Chondrocyte (in vitro differentiated cells): ENCODE data around the gene DNAJB6. TPM values are rescaled to one million over a fixed set of nuclear protein-coding genes. Genes with fewer than 3 reads are reported as not detected.

Experiments
- DNase-seq: peaks from one replicate; pipeline ENCODE4 v3.0.0; 2021; ENCODE audit warnings: mixed read lengths, low spot score
- H3K27ac Mint-ChIP-seq: one replicate; pipeline ENCODE4 v1.8.0; 2021; ENCODE audit warnings: mild to moderate bottlenecking, moderate library complexity, mixed read lengths; ENCODE audit not compliant: unreplicated experiment
- H3K27me3 Mint-ChIP-seq: 2 replicates; pipeline ENCODE4 v1.8.0; 2021; ENCODE audit warnings: low read depth, mixed read lengths
- H3K36me3 Mint-ChIP-seq: 2 replicates; pipeline ENCODE4 v1.8.0; 2021; ENCODE audit warnings: low read depth, mixed read lengths
- H3K4me1 Mint-ChIP-seq: 2 replicates; pipeline ENCODE4 v1.8.0; 2021; ENCODE audit warnings: low read depth, mild to moderate bottlenecking, mixed read lengths
- H3K4me3 Mint-ChIP-seq: one replicate; pipeline ENCODE4 v1.8.0; 2021; ENCODE audit warnings: mild to moderate bottlenecking, moderate library complexity, mixed read lengths; ENCODE audit not compliant: unreplicated experiment
- H3K9me3 Mint-ChIP-seq: 2 replicates; pipeline ENCODE4 v1.8.0; 2021; ENCODE audit warnings: low read depth, mixed read lengths
- CTCF ChIP-seq: fragments of 200-600 bp; sonication (generic); IDR thresholded peaks from 2 replicates; pipeline ENCODE4 v1.5.0; 2021; ENCODE audit warnings: antibody characterized with exemption, mild to moderate bottlenecking, moderate library complexity
- total RNA-seq: library from RNA; stranded (reverse); gene quantifications from 3 replicates; pipeline ENCODE4 v1.2.1, GENCODE V29; 2021

DNAJB6 gene
- total RNA-seq, 1 donor from 2014 or later = 108 TPM

- no peak for TF ChIP-seq CTCF
- no peak for DNase-seq
- H3K4me1 Mint-ChIP-seq = peaks cover 11% of the 10 kb centered on the region
- peaks cover 35% of the 10 kb centered on the region for H3K36me3 Mint-ChIP-seq
- no peaks in the 10 kb centered on the region for H3K27me3 Mint-ChIP-seq
- no peak overlapping the region for H3K27ac Mint-ChIP-seq
- no peak overlapping the region for H3K4me3 Mint-ChIP-seq
- H3K9me3 Mint-ChIP-seq = no peaks in the 10 kb centered on the region
These were observed 32.2 kb downstream of the DNAJB6 start for GRCh38 chr7:157368955-157369354.

GRCh38 chr7:157370742-157371141 is 33.9 kb downstream of the DNAJB6 start:
- peaks cover 14% of the 10 kb centered on the region for H3K4me1 Mint-ChIP-seq
- no peaks in the 10 kb centered on the region for H3K9me3 Mint-ChIP-seq
- DNase-seq = no peak
- no peaks in the 10 kb centered on the region for H3K27me3 Mint-ChIP-seq
- H3K36me3 Mint-ChIP-seq = peaks cover 29% of the 10 kb centered on the region
- H3K27ac Mint-ChIP-seq = no peak overlapping the region
- no peak overlapping the region for H3K4me3 Mint-ChIP-seq
- TF ChIP-seq CTCF = no peak

GRCh38 chr7:157371296-157371695 is 34.5 kb downstream of the DNAJB6 start:
- peaks cover 28% of the 10 kb centered on the region for H3K36me3 Mint-ChIP-seq
- no peak for DNase-seq
- no peak overlapping the region for H3K27ac Mint-ChIP-seq
- H3K4me3 Mint-ChIP-seq = no peak overlapping the region
- H3K27me3 Mint-ChIP-seq = no peaks in the 10 kb centered on the region
- peaks cover 19% of the 10 kb centered on the region for H3K4me1 Mint-ChIP-seq
- no peak for TF ChIP-seq CTCF
- H3K9me3 Mint-ChIP-seq = no peaks in the 10 kb centered on the region

GRCh38 chr7:157372300-157373232 is 35.8 kb downstream of the DNAJB6 start:
- no peak for DNase-seq
- Mint-ChIP-seq H3K4me1 (peaks cover 20% of the 10 kb centered on the region), H3K27ac (no peak overlapping the region), H3K4me3 (no peak overlapping the region), H3K9me3 (no peaks in the 10 kb centered on the region), H3K27me3 (no peaks in the 10 kb centered on the region), H3K36me3 (peaks cover 23% of the 10 kb centered on the region)
- TF ChIP-seq CTCF = no peak

GRCh38 chr7:157373493-157373892 is 36.7 kb downstream of the DNAJB6 start:
- Mint-ChIP-seq H3K4me3 (no peak overlapping the region), H3K27ac (no peak overlapping the region), H3K9me3 (no peaks in the 10 kb centered on the region), H3K27me3 (no peaks in the 10 kb centered on the region), H3K36me3 (peaks cover 19% of the 10 kb centered on the region), H3K4me1 (peaks cover 20% of the 10 kb centered on the region)
- no peak for DNase-seq
- TF ChIP-seq CTCF = no peak
